GM13977 (cell line): ENCODE data around the gene NAGLU.

ENCODE experiments used
- DNase-seq: peaks from one replicate; pipeline ENCODE4 v3.0.0; 2012; ENCODE audit warnings: low spot score
- in situ Hi-C: fragments of 300-500 bp; cut with MboI; formaldehyde crosslinking; loops from one replicate; pipeline ENCODE4 v1.12.0; 2022; ENCODE audit warnings: low sequenced_read_pairs, low pct_unique_long_range_greater_than_20kb, mixed read lengths, inconsistent platforms; ENCODE audit not compliant: unreplicated experiment
- TF ChIP-seq, protein P1 (sequence below): IDR thresholded peaks from 2 replicates; pipeline ENCODE4 v1.5.1; 2012; ENCODE audit warnings: mild to moderate bottlenecking, control low read depth; ENCODE audit not compliant: insufficient read depth; ENCODE audit errors: extremely low read depth, missing control alignments

Gene NAGLU

DNA sequence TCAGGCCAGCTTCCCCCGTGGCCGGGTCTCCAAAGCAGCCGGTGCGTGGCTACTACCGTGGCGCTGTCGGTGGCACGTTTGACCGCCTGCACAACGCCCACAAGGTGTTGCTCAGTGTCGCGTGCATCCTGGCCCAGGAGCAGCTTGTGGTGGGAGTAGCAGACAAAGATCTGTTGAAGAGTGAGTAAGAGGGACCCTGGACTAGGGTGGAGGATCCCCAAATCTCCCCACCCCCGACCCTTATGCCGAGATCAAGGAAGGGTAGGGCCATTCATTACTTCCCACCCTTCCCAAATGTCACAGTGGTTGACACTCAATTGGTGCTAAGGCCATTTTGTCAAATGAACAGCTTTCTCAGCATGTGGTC is 27.1 kb downstream of the NAGLU start:
- no peak for DNase-seq
- in situ Hi-C loops = loop anchor here (25.0 kb wide), 1 partner anchor 374 kb away; no protein-coding TSS in a partner anchor
- TF ChIP-seq, protein P1, sequence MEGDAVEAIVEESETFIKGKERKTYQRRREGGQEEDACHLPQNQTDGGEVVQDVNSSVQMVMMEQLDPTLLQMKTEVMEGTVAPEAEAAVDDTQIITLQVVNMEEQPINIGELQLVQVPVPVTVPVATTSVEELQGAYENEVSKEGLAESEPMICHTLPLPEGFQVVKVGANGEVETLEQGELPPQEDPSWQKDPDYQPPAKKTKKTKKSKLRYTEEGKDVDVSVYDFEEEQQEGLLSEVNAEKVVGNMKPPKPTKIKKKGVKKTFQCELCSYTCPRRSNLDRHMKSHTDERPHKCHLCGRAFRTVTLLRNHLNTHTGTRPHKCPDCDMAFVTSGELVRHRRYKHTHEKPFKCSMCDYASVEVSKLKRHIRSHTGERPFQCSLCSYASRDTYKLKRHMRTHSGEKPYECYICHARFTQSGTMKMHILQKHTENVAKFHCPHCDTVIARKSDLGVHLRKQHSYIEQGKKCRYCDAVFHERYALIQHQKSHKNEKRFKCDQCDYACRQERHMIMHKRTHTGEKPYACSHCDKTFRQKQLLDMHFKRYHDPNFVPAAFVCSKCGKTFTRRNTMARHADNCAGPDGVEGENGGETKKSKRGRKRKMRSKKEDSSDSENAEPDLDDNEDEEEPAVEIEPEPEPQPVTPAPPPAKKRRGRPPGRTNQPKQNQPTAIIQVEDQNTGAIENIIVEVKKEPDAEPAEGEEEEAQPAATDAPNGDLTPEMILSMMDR = no peak

DNA sequence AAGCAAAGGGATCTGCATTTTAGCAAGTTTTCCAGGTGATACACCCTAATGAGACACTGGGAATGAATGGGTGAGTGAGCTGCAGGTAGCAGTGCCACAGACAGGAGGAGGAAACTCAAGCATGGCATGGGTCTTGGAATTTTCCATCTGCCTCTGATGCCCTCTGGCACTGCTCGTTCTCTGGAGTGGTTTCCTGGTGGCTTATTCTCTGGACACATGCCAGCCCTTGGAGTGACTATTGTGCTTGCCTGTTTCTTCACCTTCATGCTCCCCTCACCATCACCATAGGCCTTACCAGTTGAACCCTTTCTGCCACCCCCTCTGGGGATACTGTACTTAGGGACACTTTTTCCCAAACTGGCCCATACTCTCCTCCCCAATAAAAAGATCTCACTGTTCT is 27.5 kb downstream of the NAGLU start:
- in situ Hi-C loops = loop anchor here (25.0 kb wide), 1 partner anchor 374 kb away; no protein-coding TSS in a partner anchor
- TF ChIP-seq, protein P1 = no peak
- DNase-seq = no peak

GRCh38 chr17:42563950-42564349 is 27.9 kb downstream of the NAGLU start:
- in situ Hi-C loops = loop anchor here (25.0 kb wide), 1 partner anchor 373 kb away; no protein-coding TSS in a partner anchor
- TF ChIP-seq, protein P1 = no peak
- DNase-seq = no peak

DNA sequence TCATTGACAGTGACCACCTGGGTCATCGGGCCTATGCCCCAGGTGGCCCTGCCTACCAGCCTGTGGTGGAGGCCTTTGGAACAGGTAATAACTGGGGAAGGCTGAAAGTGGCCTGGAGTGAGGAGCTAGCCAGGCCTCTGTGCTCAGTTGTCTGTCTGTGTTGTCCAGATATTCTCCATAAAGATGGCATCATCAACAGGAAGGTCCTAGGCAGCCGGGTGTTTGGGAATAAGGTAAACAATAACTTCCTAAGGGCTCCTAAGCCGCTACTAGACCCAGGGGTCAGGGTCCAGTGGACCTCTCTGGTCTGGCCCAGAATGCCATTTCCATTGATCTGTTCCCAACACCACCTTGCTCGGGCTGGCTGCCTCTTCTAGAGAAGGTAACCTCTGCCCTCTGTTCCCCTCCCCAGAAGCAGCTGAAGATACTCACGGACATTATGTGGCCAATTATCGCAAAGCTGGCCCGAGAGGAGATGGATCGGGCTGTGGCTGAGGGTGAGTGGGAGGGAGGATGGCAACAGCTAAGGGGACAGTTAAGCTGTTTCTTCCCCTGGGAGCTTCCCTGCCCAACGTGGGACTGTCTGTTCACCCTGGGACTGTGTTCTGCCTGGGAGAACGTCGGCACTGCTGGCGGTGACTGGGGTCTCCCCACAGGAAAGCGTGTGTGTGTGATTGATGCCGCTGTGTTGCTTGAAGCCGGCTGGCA is 28.9 kb downstream of the NAGLU start:
- in situ Hi-C loops = loop anchor here (25.0 kb wide), 1 partner anchor 372 kb away; no protein-coding TSS in a partner anchor
- no peak for DNase-seq
- TF ChIP-seq, protein P1 = no peak

DNA sequence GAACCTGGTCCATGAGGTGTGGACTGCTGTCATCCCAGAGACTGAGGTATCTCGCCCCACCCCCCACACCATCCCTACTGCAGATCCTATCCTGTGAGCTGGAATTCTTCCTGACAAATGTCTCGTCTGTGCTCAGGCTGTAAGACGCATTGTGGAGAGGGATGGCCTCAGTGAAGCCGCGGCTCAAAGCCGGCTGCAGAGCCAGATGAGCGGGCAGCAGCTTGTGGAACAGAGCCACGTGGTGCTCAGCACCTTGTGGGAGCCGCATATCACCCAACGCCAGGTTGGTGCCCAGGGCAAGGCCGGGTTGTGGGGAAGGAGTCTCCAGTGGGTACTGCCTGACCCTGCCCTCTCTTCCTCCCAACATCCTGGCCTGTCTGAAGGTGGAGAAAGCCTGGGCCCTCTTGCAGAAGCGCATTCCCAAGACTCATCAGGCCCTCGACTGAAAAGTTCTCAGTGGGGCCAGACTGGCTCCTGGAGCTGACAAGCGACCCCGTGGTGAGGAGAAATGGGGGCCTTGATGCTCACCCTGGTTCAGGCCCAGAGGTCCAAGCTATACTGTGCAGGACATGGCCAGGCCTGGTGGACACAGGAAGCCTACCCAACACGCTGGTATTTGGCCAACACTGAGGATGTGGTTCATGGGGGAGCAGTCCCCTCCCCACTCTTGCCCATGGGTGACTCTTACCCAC is 29.6 kb downstream of the NAGLU start:
- DNase-seq = no peak
- TF ChIP-seq, protein P1 = no peak
- in situ Hi-C loops = loop anchor here (25.0 kb wide), 1 partner anchor 372 kb away; no protein-coding TSS in a partner anchor

DNA sequence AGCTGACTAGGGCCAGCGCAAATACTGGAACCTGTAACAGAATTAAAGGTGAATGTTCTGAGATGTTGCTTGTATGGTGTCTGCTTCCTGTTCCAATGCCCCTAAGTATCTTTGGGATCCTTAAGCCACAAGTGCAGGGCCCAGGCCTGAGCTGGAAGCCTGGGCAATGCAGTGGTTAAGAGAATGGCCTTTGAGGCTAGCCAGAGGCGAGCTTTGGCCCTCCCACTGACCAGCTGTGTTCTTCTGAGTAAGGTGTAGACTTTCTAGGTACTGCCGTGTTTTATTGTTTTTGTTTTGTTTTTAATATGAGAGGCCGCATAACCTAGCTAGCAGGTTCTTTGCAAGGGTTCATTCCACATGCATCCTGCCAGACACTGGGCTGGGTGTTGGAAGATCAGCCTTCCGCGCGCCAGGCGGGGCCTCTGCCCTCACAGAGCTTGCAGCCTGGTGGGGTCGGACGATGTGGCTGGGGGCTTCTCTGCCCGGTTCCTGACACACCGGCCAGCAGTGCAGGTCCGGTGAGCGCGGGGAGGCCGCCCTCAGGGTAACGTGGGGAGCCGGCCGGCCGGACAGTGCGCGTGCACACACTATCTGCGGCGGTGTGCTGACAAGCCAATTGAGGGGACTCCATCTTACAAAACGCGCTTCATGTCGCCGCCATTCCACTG is 30.3 kb downstream of the NAGLU start:
- TF ChIP-seq, protein P1 = no peak
- no peak for DNase-seq
- in situ Hi-C loops = loop anchor here (25.0 kb wide), 1 partner anchor 371 kb away; no protein-coding TSS in a partner anchor
